ENCODE data around the gene SHKBP1. TPM values are rescaled to one million over a fixed set of nuclear protein-coding genes. Genes with fewer than 3 reads are reported as not detected.
A peak's percentile ranks its signal among the peaks of the same experiment; 100 is the strongest.

Gene SHKBP1
- total RNA-seq, 2 donors from 2014 or later: 23.5 to 24.4 TPM

- DNase-seq (no peak), ATAC-seq (no peak)
- intact Hi-C loops (cut with DNase I): no loop called here
Measured at GRCh38 chr19:40608240-40608621, 31.6 kb downstream of the SHKBP1 start.

- intact Hi-C loops (cut with DNase I): no loop called here
- DNase-seq: no peak
- no peak for ATAC-seq
Measured at GRCh38 chr19:40608957-40609356, 32.3 kb downstream of the SHKBP1 start.

- ATAC-seq (peak; percentile 40 to 66), DNase-seq (peak; percentile 92)
- intact Hi-C loops (cut with DNase I): no loop called here
Measured at GRCh38 chr19:40609561-40610395, 33.1 kb downstream of the SHKBP1 start.

DNA sequence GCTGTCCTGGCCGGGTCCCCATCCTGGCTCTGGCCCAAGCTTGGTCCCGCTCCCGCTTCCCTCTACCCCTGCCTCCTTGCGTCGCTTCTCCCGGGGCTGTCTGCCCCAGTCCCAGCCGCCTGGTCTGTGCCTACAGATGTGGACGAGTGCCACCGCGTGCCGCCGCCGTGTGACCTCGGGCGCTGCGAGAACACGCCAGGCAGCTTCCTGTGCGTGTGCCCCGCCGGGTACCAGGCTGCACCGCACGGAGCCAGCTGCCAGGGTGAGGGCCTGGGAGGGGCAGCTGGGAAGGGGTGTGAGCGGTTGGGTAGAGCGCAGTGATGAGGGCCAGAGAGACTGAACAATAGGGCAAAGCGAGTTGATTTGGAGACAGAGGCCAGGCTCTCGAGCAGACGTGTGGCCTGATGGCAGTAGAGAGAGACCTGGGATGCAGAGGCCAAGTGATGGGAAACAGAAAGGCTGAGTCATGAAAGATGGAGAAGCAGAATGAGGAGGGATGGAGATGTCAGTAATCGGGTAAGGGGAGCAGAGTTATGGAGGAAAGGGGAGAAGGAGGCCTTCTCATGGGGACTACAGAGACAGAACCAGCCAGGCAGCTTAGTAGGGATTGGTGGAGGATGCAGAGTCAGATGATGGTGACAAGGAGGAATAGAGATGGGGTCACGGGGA lies 33.9 kb downstream of the SHKBP1 start:
- ATAC-seq (peak in 1 of 2 donors; percentile 0), DNase-seq (peak; percentile 64)
- intact Hi-C loops (cut with DNase I): no loop called here

DNA sequence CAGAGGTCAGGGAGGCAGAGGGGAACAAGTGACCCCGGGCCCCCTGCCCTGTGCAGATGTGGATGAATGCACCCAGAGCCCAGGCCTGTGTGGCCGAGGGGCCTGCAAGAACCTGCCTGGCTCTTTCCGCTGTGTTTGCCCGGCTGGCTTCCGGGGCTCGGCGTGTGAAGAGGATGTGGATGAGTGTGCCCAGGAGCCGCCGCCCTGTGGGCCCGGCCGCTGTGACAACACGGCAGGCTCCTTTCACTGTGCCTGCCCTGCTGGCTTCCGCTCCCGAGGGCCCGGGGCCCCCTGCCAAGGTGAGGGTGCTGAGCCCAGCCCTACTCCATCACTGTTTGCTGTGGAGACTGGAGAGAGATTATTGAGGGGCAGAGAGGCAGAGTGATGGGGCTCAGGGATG lies 34.4 kb downstream of the SHKBP1 start:
- intact Hi-C loops (cut with DNase I): no loop called here
- ATAC-seq (no peak), DNase-seq (no peak)

- ATAC-seq: no peak
- no peak for DNase-seq
- intact Hi-C loops (cut with DNase I): no loop called here
Measured at GRCh38 chr19:40611900-40612698, 35.4 kb downstream of the SHKBP1 start.

GRCh38 chr19:40612831-40613689 lies 36.4 kb downstream of the SHKBP1 start:
- ATAC-seq: peak in 1 of 2 donors; percentile 31
- DNase-seq: peak; percentile 78
- intact Hi-C loops (cut with DNase I): no loop called here

DNA sequence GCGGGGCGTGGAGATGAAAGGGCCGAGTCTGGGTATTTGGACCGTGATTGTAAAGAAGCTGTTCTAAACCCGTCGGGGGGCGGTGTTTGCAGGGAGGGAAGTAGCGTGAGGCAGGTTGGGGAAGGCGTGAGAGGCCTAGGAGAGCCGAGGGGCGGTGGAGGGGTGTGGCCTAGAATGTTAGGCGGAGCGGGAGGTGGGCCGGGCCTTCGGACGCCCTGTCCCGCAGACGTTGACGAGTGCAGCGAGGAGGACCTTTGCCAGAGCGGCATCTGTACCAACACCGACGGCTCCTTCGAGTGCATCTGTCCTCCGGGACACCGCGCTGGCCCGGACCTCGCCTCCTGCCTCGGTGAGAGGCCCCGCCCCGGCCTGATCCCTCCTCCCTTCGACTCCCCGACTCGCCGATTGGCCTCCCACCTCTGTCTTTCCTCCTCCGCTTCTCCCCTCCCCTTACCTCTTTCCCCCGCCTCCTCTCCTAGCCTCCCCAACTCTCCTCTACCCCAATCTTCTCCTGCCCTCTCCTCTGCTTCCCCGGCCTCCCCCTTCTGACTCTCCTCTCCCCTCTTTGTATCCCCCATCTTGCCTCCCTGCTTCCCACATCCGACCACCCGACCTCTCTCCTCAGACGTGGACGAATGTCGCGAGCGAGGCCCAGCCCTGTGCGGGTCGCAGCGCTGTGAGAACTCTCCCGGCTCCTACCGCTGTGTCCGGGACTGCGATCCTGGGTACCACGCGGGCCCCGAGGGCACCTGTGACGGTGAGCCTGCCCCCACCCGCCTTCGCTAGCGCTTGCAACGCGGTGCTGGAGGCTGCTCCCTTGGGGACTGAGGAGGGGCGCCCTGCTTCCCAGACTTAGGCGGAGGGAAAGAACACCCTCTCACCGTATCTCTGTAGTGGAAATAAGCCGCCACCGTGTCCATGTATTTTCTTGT lies 37.3 kb downstream of the SHKBP1 start:
- intact Hi-C loops (cut with DNase I): no loop called here
- peak; percentile 67 to 71 for ATAC-seq
- peak; percentile 88 for DNase-seq

DNA sequence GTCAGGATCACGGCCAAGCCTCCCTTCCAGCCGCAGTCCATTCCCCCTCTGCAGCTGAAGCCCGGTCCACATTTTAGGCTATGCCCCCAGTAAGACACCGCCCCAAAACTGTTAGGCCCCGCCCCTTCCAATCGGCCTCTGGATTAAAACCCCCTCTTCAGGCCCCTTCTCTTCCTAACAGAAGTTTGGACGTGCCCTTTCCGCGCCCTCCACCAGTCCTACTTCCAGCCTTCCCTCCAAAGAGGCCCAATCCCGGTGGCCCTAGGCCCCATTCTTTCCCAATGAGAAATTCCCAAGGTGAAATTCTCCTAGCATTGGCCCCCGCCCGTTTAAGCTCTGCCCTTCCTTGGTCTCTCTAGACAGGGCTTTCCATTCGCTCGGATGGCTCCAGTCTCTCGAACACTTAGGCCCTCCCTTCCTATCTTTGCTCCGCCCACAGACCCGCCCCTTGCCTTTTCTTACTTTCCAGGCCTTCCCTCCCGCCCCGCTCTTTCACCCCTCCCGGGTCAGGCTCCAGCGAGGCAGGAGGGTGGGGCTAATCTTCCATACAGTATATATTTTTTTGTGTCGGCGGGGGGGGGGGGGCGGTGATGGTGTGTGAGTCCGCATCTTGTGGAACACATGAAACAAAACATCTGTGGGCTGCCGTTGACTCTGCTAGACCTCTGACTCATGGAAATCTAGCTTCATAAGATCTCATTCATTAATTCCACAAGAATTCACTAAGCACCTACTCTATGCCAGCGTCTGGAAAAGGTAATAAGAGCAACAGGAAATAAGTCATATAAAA lies 38.1 kb downstream of the SHKBP1 start:
- DNase-seq (peak; percentile 92), ATAC-seq (peak; percentile 63 to 64)
- intact Hi-C loops (cut with DNase I): no loop called here

- DNase-seq (no peak), ATAC-seq (no peak)
- intact Hi-C loops (cut with DNase I): no loop called here
Measured at GRCh38 chr19:40616178-40616577, 39.5 kb downstream of the SHKBP1 start.

DNA sequence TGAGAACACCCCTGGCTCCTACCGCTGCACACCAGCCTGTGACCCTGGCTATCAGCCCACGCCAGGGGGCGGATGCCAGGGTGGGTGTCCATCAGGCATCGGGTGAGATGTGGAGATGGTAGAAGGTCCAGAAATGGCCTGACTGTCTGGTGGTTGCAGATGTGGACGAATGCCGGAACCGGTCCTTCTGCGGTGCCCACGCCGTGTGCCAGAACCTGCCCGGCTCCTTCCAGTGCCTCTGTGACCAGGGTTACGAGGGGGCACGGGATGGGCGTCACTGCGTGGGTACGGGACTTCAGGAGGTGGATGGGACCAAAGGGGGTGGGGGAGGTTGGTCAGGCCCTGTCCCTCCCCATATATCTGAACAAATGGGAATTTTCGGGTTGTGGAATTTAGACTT lies 40.3 kb downstream of the SHKBP1 start:
- ATAC-seq (no peak), DNase-seq (no peak)
- intact Hi-C loops (cut with DNase I): no loop called here

GRCh38 chr19:40617961-40618360 lies 41.3 kb downstream of the SHKBP1 start:
- DNase-seq (no peak), ATAC-seq (no peak)
- intact Hi-C loops (cut with DNase I): no loop called here

DNA sequence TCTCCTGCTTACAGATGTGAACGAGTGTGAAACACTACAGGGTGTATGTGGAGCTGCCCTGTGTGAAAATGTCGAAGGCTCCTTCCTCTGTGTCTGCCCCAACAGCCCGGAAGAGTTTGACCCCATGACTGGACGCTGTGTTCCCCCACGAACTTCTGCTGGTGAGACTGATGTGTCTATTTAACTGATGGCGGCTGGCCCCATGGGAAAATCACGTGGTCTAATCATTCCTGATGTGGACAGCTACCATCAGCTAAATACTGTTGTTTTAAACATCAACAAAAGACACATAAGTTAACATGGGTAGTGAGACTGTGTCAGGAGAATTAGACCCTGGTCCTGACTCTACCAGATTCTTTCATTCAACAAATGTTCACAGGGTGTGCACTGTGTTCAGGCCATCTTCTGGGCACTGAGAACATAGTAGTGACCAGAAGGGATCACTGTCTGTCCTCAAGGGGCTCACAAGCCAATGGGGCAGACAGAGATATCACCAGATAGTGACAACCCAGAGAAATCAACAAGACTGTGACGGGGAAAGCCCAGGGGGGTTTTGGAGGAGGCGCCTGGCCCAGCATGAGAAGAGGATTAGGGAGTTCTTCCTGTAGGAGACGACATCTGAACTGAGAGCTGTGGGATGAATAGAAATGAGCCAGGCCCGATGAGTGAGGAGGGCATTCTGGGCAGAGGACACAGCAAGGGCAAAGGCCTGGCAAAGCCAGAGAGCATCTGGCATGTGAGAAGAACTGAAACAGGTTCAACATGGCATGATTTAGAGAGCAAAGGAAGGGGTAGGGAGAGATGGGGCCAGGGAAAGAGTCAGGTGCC lies 42.9 kb downstream of the SHKBP1 start:
- ATAC-seq: peak in 1 of 2 donors; percentile 63

GRCh38 chr19:40620161-40620485 lies 43.5 kb downstream of the SHKBP1 start:
- ATAC-seq (no peak), DNase-seq (no peak)
- intact Hi-C loops (cut with DNase I): no loop called here

More for the DNA sequence above, 42.9 kb downstream of the SHKBP1 start:
- DNase-seq: no peak
- intact Hi-C loops (cut with DNase I): no loop called here

GRCh38 chr19:40621283-40621682 lies 44.6 kb downstream of the SHKBP1 start:
- intact Hi-C loops (cut with DNase I): no loop called here
- DNase-seq (no peak), ATAC-seq (no peak)

DNA sequence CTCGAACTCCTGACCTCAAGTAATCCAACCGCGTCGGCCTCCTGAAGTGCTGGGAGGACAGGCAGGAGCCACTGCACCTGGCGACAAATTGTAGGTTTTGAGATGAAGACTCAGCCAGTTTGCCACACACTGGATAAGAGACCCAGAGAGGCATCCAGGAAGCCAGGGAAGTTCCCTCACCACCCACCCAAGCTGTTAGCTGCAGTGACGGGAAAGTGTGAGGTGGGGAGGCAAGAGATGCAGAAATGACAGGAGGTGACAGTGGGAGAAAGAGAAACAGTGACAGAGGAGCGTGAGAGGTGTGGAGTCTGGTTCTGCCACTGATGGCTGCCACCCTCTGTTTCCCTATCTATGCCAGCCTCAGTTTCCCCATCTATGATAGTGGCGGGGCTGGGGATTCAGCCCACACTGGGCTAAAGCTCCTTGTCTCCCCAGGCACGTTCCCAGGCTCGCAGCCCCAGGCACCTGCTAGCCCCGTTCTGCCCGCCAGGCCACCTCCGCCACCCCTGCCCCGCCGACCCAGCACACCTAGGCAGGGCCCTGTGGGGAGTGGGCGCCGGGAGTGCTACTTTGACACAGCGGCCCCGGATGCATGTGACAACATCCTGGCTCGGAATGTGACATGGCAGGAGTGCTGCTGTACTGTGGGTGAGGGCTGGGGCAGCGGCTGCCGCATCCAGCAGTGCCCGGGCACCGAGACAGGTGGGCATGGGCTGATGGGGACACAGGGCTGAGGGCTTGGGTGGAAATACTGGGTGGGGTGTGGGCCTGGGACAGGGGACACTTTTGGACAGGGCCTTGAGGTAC lies 45.5 kb downstream of the SHKBP1 start:
- intact Hi-C loops (cut with DNase I): no loop called here
- ATAC-seq: no peak
- no peak for DNase-seq

Data from left cardiac atrium (tissue), 4 donors.